Neural progenitor cell (in vitro differentiated cells): ENCODE measurements around the gene WBP1L. TPM values are rescaled to one million over a fixed set of nuclear protein-coding genes. Genes with fewer than 3 reads are reported as not detected.
"Not testable (repeated sequence)": the region's sequence is repeated elsewhere in the genome, so short reads cannot be mapped to it uniquely, and the experiment has no call there.

Experiments used
- DNase-seq: peaks from one replicate; pipeline ENCODE4 v3.0.0-alpha.2; 2016; ENCODE audit warnings: low spot score
- H2AFZ ChIP-seq: fragments of 200-600 bp; sonication (generic); replicated peaks from 2 replicates; pipeline ENCODE4 v1.6.1; 2016; ENCODE audit warnings: antibody characterized with exemption
- H3F3A ChIP-seq: fragments of 200-600 bp; sonication (generic); 2 replicates; pipeline ENCODE4 v1.6.1; 2016; ENCODE audit warnings: antibody characterized with exemption, low read depth
- H3K27ac ChIP-seq: fragments of 200-600 bp; sonication (generic); 2 replicates; pipeline ENCODE4 v1.5.1; 2016; ENCODE audit warnings: mild to moderate bottlenecking
- H3K27me3 ChIP-seq: fragments of 200-600 bp; sonication (generic); 2 replicates; pipeline ENCODE4 v1.6.1; 2016; ENCODE audit warnings: mild to moderate bottlenecking, moderate library complexity
- H3K36me3 ChIP-seq: fragments of 200-600 bp; sonication (generic); 2 replicates; pipeline ENCODE4 v1.5.1; 2016
- H3K4me1 ChIP-seq: fragments of 200-600 bp; sonication (generic); 2 replicates; pipeline ENCODE4 v1.6.1; 2016; ENCODE audit warnings: mixed run types
- H3K4me2 ChIP-seq: fragments of 200-600 bp; sonication (generic); 2 replicates; pipeline ENCODE4 v1.6.1; 2016
- H3K4me3 ChIP-seq: fragments of 200-600 bp; sonication (generic); 2 replicates; pipeline ENCODE4 v1.5.1; 2016
- H3K79me2 ChIP-seq: fragments of 200-600 bp; sonication (generic); 2 replicates; pipeline ENCODE4 v1.6.1; 2016; ENCODE audit warnings: low read depth
- H3K9ac ChIP-seq: fragments of 200-600 bp; sonication (generic); 2 replicates; pipeline ENCODE4 v1.6.1; 2016
- H3K9me3 ChIP-seq: fragments of 200-600 bp; sonication (generic); 2 replicates; pipeline ENCODE4 v1.5.1; 2016; ENCODE audit warnings: low read depth
- H4K20me1 ChIP-seq: fragments of 200-600 bp; sonication (generic); 2 replicates; pipeline ENCODE4 v1.6.1; 2016; ENCODE audit warnings: low read depth
- H3K27ac Mint-ChIP-seq: 3 replicates; pipeline ENCODE4 v1.8.0; 2021; ENCODE audit warnings: mixed read lengths
- H3K27me3 Mint-ChIP-seq: 2 replicates; pipeline ENCODE4 v1.8.0; 2022; ENCODE audit warnings: low read depth, mild to moderate bottlenecking, inconsistent platforms, moderate library complexity, mixed read lengths; ENCODE audit not compliant: insufficient read depth
- H3K36me3 Mint-ChIP-seq: 3 replicates; pipeline ENCODE4 v1.8.0; 2021; ENCODE audit warnings: mixed read lengths
- H3K4me1 Mint-ChIP-seq: 3 replicates; pipeline ENCODE4 v1.8.0; 2021; ENCODE audit warnings: mixed read lengths
- H3K4me3 Mint-ChIP-seq: 3 replicates; pipeline ENCODE4 v1.8.0; 2021; ENCODE audit warnings: mild to moderate bottlenecking, moderate library complexity, mixed read lengths
- H3K9me3 Mint-ChIP-seq: 3 replicates; pipeline ENCODE4 v1.8.0; 2020; ENCODE audit warnings: mixed read lengths
- CTCF ChIP-seq: fragments of 200-600 bp; sonication (generic); IDR thresholded peaks from 2 replicates; pipeline ENCODE4 v1.5.1; 2017; ENCODE audit warnings: antibody characterized with exemption, mild to moderate bottlenecking
- EZH2 ChIP-seq: fragments of 200-600 bp; sonication (generic); IDR thresholded peaks from 2 replicates; pipeline ENCODE4 v1.6.1; 2017; ENCODE audit warnings: antibody characterized with exemption, mild to moderate bottlenecking, moderate library complexity
- EZH2phosphoT487 ChIP-seq: fragments of 200-600 bp; sonication (generic); IDR thresholded peaks from 2 replicates; pipeline ENCODE4 v1.6.1; 2017; ENCODE audit warnings: antibody characterized with exemption
- total RNA-seq: library from RNA; depleted of rRNA; stranded (reverse); fragments of >200 nt; gene quantifications from 2 replicates; pipeline ENCODE4 v1.2.3, GENCODE V29; 2015; ENCODE audit warnings: low replicate concordance

The WBP1L gene
- total RNA-seq, 1 donor from 2014 or later: 21.1 TPM

- no peak overlapping the region for H3K9ac ChIP-seq
- H3K27me3 Mint-ChIP-seq: peaks cover 6% of the 10 kb centered on the region
- H3K4me3 Mint-ChIP-seq: no peak overlapping the region
- H3K4me1 Mint-ChIP-seq: peaks cover 4% of the 10 kb centered on the region
- H3K9me3 Mint-ChIP-seq: peaks cover 15% of the 10 kb centered on the region
- H2AFZ ChIP-seq: peak overlapping the region; percentile 53
- no peaks in the 10 kb centered on the region for H3K9me3 ChIP-seq
- DNase-seq: peak; percentile 91
- no peaks in the 10 kb centered on the region for H4K20me1 ChIP-seq
- H3K36me3 ChIP-seq: no peaks in the 10 kb centered on the region
- no peak overlapping the region for H3K4me2 ChIP-seq
- no peak overlapping the region for H3K4me3 ChIP-seq
- no peak overlapping the region for H3K27ac ChIP-seq
- no peak overlapping the region for H3K27ac Mint-ChIP-seq
- H3F3A ChIP-seq: no peaks in the 10 kb centered on the region
- no peaks in the 10 kb centered on the region for H3K4me1 ChIP-seq
- H3K27me3 ChIP-seq: no peaks in the 10 kb centered on the region
- TF ChIP-seq EZH2phosphoT487 (no peak), CTCF (peak; percentile 90)
- H3K36me3 Mint-ChIP-seq: no peaks in the 10 kb centered on the region
- no peaks in the 10 kb centered on the region for H3K79me2 ChIP-seq
Observed at GRCh38 chr10:102835007-102835482, 91.3 kb downstream of the WBP1L start.

GRCh38 chr10:102837230-102837721, 93.5 kb downstream of the WBP1L start, which contains the start of gene CYP17A1:
Gene CYP17A1 (minus strand): TSS chr10:102837413. CDS start chr10:102837361, 52 bp downstream.
- H3K79me2 ChIP-seq: no peaks in the 10 kb centered on the region
- TF ChIP-seq EZH2: no peak
- no peak for TF ChIP-seq EZH2phosphoT487
- TF ChIP-seq CTCF: no peak
- H4K20me1 ChIP-seq: no peaks in the 10 kb centered on the region
- no peak within 1 kb of the TSS for H3K4me3 Mint-ChIP-seq
- H3K4me2 ChIP-seq: no peak within 1 kb of the TSS
- H3K27ac Mint-ChIP-seq: no peak within 1 kb of the TSS
- no peaks in the 10 kb centered on the region for H3K4me1 ChIP-seq
- no peaks in the 10 kb centered on the region for H3K36me3 Mint-ChIP-seq
- H3K4me3 ChIP-seq: no peak within 1 kb of the TSS
- no peaks in the 10 kb centered on the region for H3K9me3 ChIP-seq
- no peak within 1 kb of the TSS for H3K9ac ChIP-seq
- H3F3A ChIP-seq: no peaks in the 10 kb centered on the region
- peaks cover 4% of the 10 kb centered on the region for H3K27me3 Mint-ChIP-seq
- no peak for DNase-seq
- no peaks in the 10 kb centered on the region for H3K4me1 Mint-ChIP-seq
- H2AFZ ChIP-seq: no peak within 1 kb of the TSS
- H3K27me3 ChIP-seq: no peaks in the 10 kb centered on the region
- no peak within 1 kb of the TSS for H3K27ac ChIP-seq
- H3K9me3 Mint-ChIP-seq: peaks cover 15% of the 10 kb centered on the region
- H3K36me3 ChIP-seq: no peaks in the 10 kb centered on the region

GRCh38 chr10:102838276-102838927, 94.7 kb downstream of the WBP1L start:
- H3K27ac Mint-ChIP-seq: not testable (repeated sequence)
- peaks cover 19% of the 10 kb centered on the region for H3K9me3 Mint-ChIP-seq

GRCh38 chr10:102841827-102842345, 98.1 kb downstream of the WBP1L start:
- H3K9me3 Mint-ChIP-seq: peaks cover 29% of the 10 kb centered on the region
- no peaks in the 10 kb centered on the region for H3K36me3 ChIP-seq
- H3K4me2 ChIP-seq: no peak overlapping the region
- H3K4me3 ChIP-seq: no peak overlapping the region
- no peak overlapping the region for H3K9ac ChIP-seq
- H4K20me1 ChIP-seq: no peaks in the 10 kb centered on the region
- H2AFZ ChIP-seq: no peak overlapping the region
- no peaks in the 10 kb centered on the region for H3K4me1 Mint-ChIP-seq
- no peak for TF ChIP-seq CTCF
- no peak for TF ChIP-seq EZH2phosphoT487
- no peak for TF ChIP-seq EZH2
- no peaks in the 10 kb centered on the region for H3K36me3 Mint-ChIP-seq
- no peak overlapping the region for H3K27ac ChIP-seq
- H3K79me2 ChIP-seq: no peaks in the 10 kb centered on the region
- peaks cover 8% of the 10 kb centered on the region for H3K27me3 Mint-ChIP-seq
- H3F3A ChIP-seq: no peaks in the 10 kb centered on the region
- no peak overlapping the region for H3K27ac Mint-ChIP-seq
- H3K4me1 ChIP-seq: no peaks in the 10 kb centered on the region
- no peaks in the 10 kb centered on the region for H3K9me3 ChIP-seq
- DNase-seq: no peak
- H3K4me3 Mint-ChIP-seq: no peak overlapping the region
- no peaks in the 10 kb centered on the region for H3K27me3 ChIP-seq

More at GRCh38 chr10:102838276-102838927, 94.7 kb downstream of the WBP1L start:
- H3K4me3 ChIP-seq, H3K27ac ChIP-seq, H3K4me1 ChIP-seq, H3K36me3 Mint-ChIP-seq, H3K27me3 Mint-ChIP-seq, H3K4me1 Mint-ChIP-seq, H3K9ac ChIP-seq, H3K4me3 Mint-ChIP-seq, H4K20me1 ChIP-seq, DNase-seq, H3K27me3 ChIP-seq, H3K36me3 ChIP-seq, H3K4me2 ChIP-seq, H2AFZ ChIP-seq, H3K9me3 ChIP-seq, H3K79me2 ChIP-seq, H3F3A ChIP-seq: not testable (repeated sequence)
